K562 (cell line): ENCODE results near the gene KIF3B. TPM values are rescaled to one million over a fixed set of nuclear protein-coding genes. Genes with fewer than 3 reads are reported as not detected.

Experiments used
- ATAC-seq: fragments of 200-7000 bp; cut with Tn5 transposase; 3 replicates; pipeline ENCODE4 v1.9.1; 2020; ENCODE audit warnings: moderate library complexity
- BruUV-seq: library from RNA; stranded (reverse); fragments of 400-500 nt; replicated peaks from 2 replicates; lab custom pipeline; 2021; lab: Mats Ljungman, UMichigan
- CTCF ChIA-PET: fragments of 300-600 bp; formaldehyde crosslinking; extraction: SDS; loops from one replicate; lab custom pipeline; 2021; ENCODE audit warnings: low intra/inter-chr PET ratio; lab: Yijun Ruan, JAX
- POLR2A ChIA-PET: fragments of 300-600, 350-650 bp; sonication (Branson Sonifier 250); formaldehyde crosslinking; extraction: SDS; loops from one replicate; lab custom pipeline; 2021; ENCODE audit warnings: antibody characterized with exemption, inconsistent platforms; lab: Yijun Ruan, JAX
- DNase-seq, 4 experiments: peaks; one replicate each; pipeline versions ENCODE4 v3.0.0 to v3.0.0-alpha.2; 2011 to 2018; ENCODE audit warnings: low spot score in 3 of 4, mixed read lengths in 3 of 4; ENCODE audit errors: extremely low read depth in 1 of 4
- FAIRE-seq: peaks from 2 replicates; lab custom pipeline; 2011; peaks lifted over from hg19 to GRCh38; lab: Jason Lieb, UNC
- H2AFZ ChIP-seq: 2 replicates; pipeline ENCODE4 v1.6.0; 2011; ENCODE audit warnings: low read depth, low read length, control low read depth, inconsistent platforms
- H3K27ac ChIP-seq: fragments of 200-600 bp; 3 replicates; pipeline ENCODE4 v1.8.0; 2011; ENCODE audit warnings: low read depth, mild to moderate bottlenecking, control low read depth, inconsistent platforms, low read length, moderate library complexity, mixed read lengths; ENCODE audit errors: extremely low read depth
- H3K27me3 ChIP-seq, 2 experiments: fragments of 300-600 bp in 1 of 2; 2 replicates in 1 of 2; 3 replicates in 1 of 2; pipeline versions ENCODE4 v1.6.0 to v1.8.0; 2011; ENCODE audit warnings: inconsistent platforms in 2 of 2, low read length in 2 of 2, mild to moderate bottlenecking in 1 of 2, mixed read lengths in 1 of 2, moderate library complexity in 1 of 2; ENCODE audit not compliant: control insufficient read depth in 2 of 2, insufficient read depth in 2 of 2
- H3K36me3 ChIP-seq: fragments of 300-600 bp; 3 replicates; pipeline ENCODE4 v1.8.0; 2011; ENCODE audit warnings: mild to moderate bottlenecking, low read length, inconsistent platforms; ENCODE audit not compliant: control insufficient read depth, insufficient read depth
- H3K4me1 ChIP-seq, 2 experiments: fragments of 200-600 bp in 1 of 2; replicated peaks in 1 of 2; 2 replicates in 1 of 2; 3 replicates in 1 of 2; pipeline versions ENCODE4 v1.5.1 to v1.8.0; 2011; ENCODE audit warnings: inconsistent platforms in 2 of 2, low read length in 2 of 2, mild to moderate bottlenecking in 1 of 2, mixed read lengths in 1 of 2, moderate library complexity in 1 of 2; ENCODE audit not compliant: control insufficient read depth in 2 of 2, insufficient read depth in 2 of 2
- H3K4me2 ChIP-seq: 2 replicates; pipeline ENCODE4 v1.6.1; 2011; ENCODE audit warnings: low read length, control low read depth, inconsistent platforms, mixed read lengths; ENCODE audit not compliant: insufficient read depth
- H3K4me3 ChIP-seq: fragments of 200-600 bp; sonication (generic), shearing (Covaris generic); 2 replicates; pipeline ENCODE4 v1.5.1; 2016; ENCODE audit warnings: control low read depth, inconsistent platforms
- H3K79me2 ChIP-seq: fragments of 200-600 bp; 3 replicates; pipeline ENCODE4 v1.8.0; 2011; ENCODE audit warnings: low read length, inconsistent platforms; ENCODE audit not compliant: control insufficient read depth, insufficient read depth
- H3K9ac ChIP-seq, 2 experiments: 2 replicates each; pipeline versions ENCODE4 v1.6.0 to v1.6.1; 2011; ENCODE audit warnings: low read depth in 2 of 2, low read length in 2 of 2, control low read depth in 1 of 2, inconsistent platforms in 1 of 2, mild to moderate bottlenecking in 1 of 2, mixed read lengths in 1 of 2; ENCODE audit not compliant: insufficient read depth in 1 of 2
- H3K9me1 ChIP-seq: one replicate; pipeline ENCODE4 v1.6.0; 2011; ENCODE audit warnings: inconsistent platforms, mild to moderate bottlenecking, low read length, moderate library complexity; ENCODE audit not compliant: control insufficient read depth, insufficient read depth
- H3K9me3 ChIP-seq: replicated peaks from 2 replicates; pipeline ENCODE4 v1.5.1; 2011; ENCODE audit warnings: low read depth, low read length, inconsistent platforms; ENCODE audit not compliant: control insufficient read depth, insufficient read depth
- H4K20me1 ChIP-seq: replicated peaks from 2 replicates; pipeline ENCODE4 v1.6.1; 2011; ENCODE audit warnings: low read length, inconsistent platforms, mixed read lengths; ENCODE audit not compliant: control insufficient read depth, insufficient read depth
- DMBX1 ChIP-seq: fragments of 250-450 bp; sonication (Bioruptor Pico); IDR thresholded peaks from 2 replicates; pipeline ENCODE4 v1.8.0; 2022; ENCODE audit warnings: inconsistent platforms, mild to moderate bottlenecking, moderate library complexity, borderline replicate concordance
- FIP1L1 ChIP-seq: fragments of 200-400 bp; formaldehyde crosslinking; IDR thresholded peaks from 2 replicates; pipeline ENCODE4 v1.6.1; 2018; ENCODE audit warnings: mild to moderate bottlenecking, low read depth, low read length; ENCODE audit not compliant: poor library complexity, severe bottlenecking
- GATAD2A ChIP-seq: fragments of 450-650 bp; IDR thresholded peaks from 2 replicates; pipeline ENCODE4 v1.6.1; 2017
- HCFC1 ChIP-seq: IDR thresholded peaks from 2 replicates; pipeline ENCODE4 v1.6.1; 2012; ENCODE audit warnings: low read depth, low read length, improper control_type of control experiment
- HMG20B ChIP-seq: fragments of 250-450 bp; sonication (Bioruptor Pico); IDR thresholded peaks from 2 replicates; pipeline ENCODE4 v1.5.0; 2021; ENCODE audit warnings: mild to moderate bottlenecking
- HSF4 ChIP-seq: fragments of 250-450 bp; sonication (Bioruptor Pico); IDR thresholded peaks from 2 replicates; pipeline ENCODE4 v2.1.2; 2022; ENCODE audit warnings: mild to moderate bottlenecking, moderate library complexity, borderline replicate concordance
- NFYB ChIP-seq: IDR thresholded peaks from 2 replicates; pipeline ENCODE4 v1.6.1; 2011; ENCODE audit warnings: mild to moderate bottlenecking, moderate library complexity; ENCODE audit not compliant: insufficient read length; ENCODE audit errors: extremely low read depth
- NR2C2 ChIP-seq, 2 experiments: fragments of 200-800 bp in 1 of 2; sonication (Bioruptor generic) in 1 of 2; sonication (generic) in 1 of 2; formaldehyde crosslinking in 1 of 2; IDR thresholded peaks; 2 replicates each; pipeline versions ENCODE4 v1.6.1 to v1.8.0; 2016 to 2022; ENCODE audit warnings: mild to moderate bottlenecking in 1 of 2, missing compliant biosample characterization in 1 of 2, missing genetic modification characterization in 1 of 2, missing genetic modification reagents in 1 of 2
- RBM25 ChIP-seq: fragments of 200-400 bp; formaldehyde crosslinking; IDR thresholded peaks from 2 replicates; pipeline ENCODE4 v1.6.1; 2018; ENCODE audit warnings: low read length, low read depth, moderate library complexity; ENCODE audit not compliant: severe bottlenecking
- ZNF696 ChIP-seq: fragments of 250-450 bp; sonication (Bioruptor Pico); conservative IDR thresholded peaks from 2 replicates; pipeline ENCODE4 v1.4.0; 2020; ENCODE audit warnings: mild to moderate bottlenecking, moderate library complexity
- WGBS: fragments of 100-300 bp; shearing (Covaris generic); methylation state at CpG from one replicate; pipeline ENCODE4 v1.1.6; 2016; ENCODE audit warnings: low coverage, mixed read lengths; ENCODE audit not compliant: insufficient coverage; ENCODE audit errors: missing lambda C conversion rate; 5-methylcytosine and 5-hydroxymethylcytosine counted together
- in situ Hi-C: fragments of 300-500 bp; cut with MboI; formaldehyde crosslinking; loops from 4 replicates; pipeline ENCODE4 v1.15.0; 2018; ENCODE audit warnings: inconsistent platforms, mixed read lengths
- intact Hi-C: fragments of 100-400 bp; cut with micrococcal nuclease; formaldehyde crosslinking; loops from 2 replicates; pipeline ENCODE4 v1.14.2; 2022
- polyA plus RNA-seq, 8 experiments: library from polyadenylated mRNA; depleted of rRNA in 4 of 8; stranded (reverse) in 5 of 8; unstranded in 3 of 8; fragments of >200 nt; fragmentation: Nextera tagmentation in 2 of 8; fragmentation: Illumina TruSeq in 1 of 8; extraction: Ambion mirVana in 2 of 8; extraction: Trizol in 1 of 8; gene quantifications; 2 replicates each; pipeline versions ENCODE4 v1.2.1 to v1.2.3, GENCODE V29; 2011 to 2014; ENCODE audit warnings: inconsistent platforms in 1 of 8, missing spikeins in 1 of 8
- total RNA-seq, 7 experiments: library from RNA; depleted of rRNA in 6 of 7; stranded (reverse); fragments of >200 nt in 6 of 7; fragmentation: Illumina TruSeq in 2 of 7; extraction: Trizol in 2 of 7; gene quantifications; 2 replicates each; pipeline versions ENCODE4 v1.2.1 to v1.2.3, GENCODE V29; 2011 to 2021; ENCODE audit warnings: low replicate concordance in 1 of 7
- TF ChIP-seq, protein P1 (sequence below): sonication (generic); formaldehyde crosslinking; IDR thresholded peaks from 2 replicates; pipeline ENCODE4 v1.5.0; 2020; ENCODE audit warnings: missing genetic modification reagents
- TF ChIP-seq, protein P2 (sequence below): fragments of 450-650 bp; formaldehyde crosslinking; IDR thresholded peaks from 2 replicates; pipeline ENCODE4 v1.4.0; 2022; ENCODE audit warnings: missing genetic modification characterization

The KIF3B gene
- total and polyA plus RNA-seq, 9 of the 15 experiments (the other 6 are each of a cell fraction or from before 2014, with no cell fraction given), result 2.9 to 12.3 (median 8.6) TPM

DNA sequence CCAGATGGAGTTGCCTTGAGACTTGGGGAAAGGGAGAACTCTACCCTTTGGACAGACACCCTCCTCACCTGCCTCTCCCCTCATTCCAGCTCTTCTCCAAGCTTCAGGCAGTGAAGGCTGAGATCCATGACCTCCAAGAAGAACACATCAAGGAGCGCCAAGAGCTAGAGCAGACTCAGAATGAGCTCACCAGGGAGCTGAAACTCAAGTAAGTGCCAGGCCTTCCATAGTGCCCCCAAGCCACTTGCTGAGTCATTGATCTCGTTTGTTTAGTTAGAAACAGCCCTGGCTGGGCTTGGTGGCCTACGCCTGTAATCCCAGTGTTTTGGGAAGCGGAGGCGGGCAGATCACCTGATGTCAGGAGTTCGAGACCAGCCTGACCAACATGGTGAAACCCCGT is 39.2 kb downstream of the KIF3B start:
- intact Hi-C loops, result no loop called here
- H2AFZ ChIP-seq, result no peak overlapping the region
- no peaks in the 10 kb centered on the region for H3K79me2 ChIP-seq
- BruUV-seq, result no TSS peak
- TF ChIP-seq RBM25 (no peak), GATAD2A (no peak), NR2C2 (CRISPR knock-in tag; IDR thresholded peaks at IDR 0.05) (no peak), NR2C2 (tag; IDR thresholded peaks at IDR 0.05) (no peak), ZNF696 (CRISPR knock-in tag) (no peak), FIP1L1 (no peak), HMG20B (no peak)
- no peak for ATAC-seq
- DNase-seq, result no peak
- in situ Hi-C loops, result no loop called here
- WGBS, result 87% methylated on average over 7 of the region's 7 CpGs
- peaks cover 0 to 4% of the 10 kb centered on the region in 2 experiments; a peak in 2 of 5 replicates for H3K4me1 ChIP-seq
- no peak overlapping the region for H3K4me3 ChIP-seq
- H3K4me2 ChIP-seq, result no peak overlapping the region
- ChIA-PET CTCF (no interaction called here), POLR2A (interaction anchor here (0.7 kb wide), 1 partner anchor 42 kb away, joined by 3 read pairs; no protein-coding TSS in a partner anchor)
- H3K9me3 ChIP-seq, result no peaks in the 10 kb centered on the region
- no peaks in the 10 kb centered on the region for H3K27me3 ChIP-seq
- no peaks in the 10 kb centered on the region for H4K20me1 ChIP-seq
- no peak overlapping the region; a peak in 1 of 4 replicates for H3K9ac ChIP-seq
- H3K36me3 ChIP-seq, result peaks cover 13% of the 10 kb centered on the region; the same call in 2 of the 3 replicates
- FAIRE-seq, result no peak
- H3K27ac ChIP-seq, result no peak overlapping the region
- no peaks in the 10 kb centered on the region for H3K9me1 ChIP-seq

DNA sequence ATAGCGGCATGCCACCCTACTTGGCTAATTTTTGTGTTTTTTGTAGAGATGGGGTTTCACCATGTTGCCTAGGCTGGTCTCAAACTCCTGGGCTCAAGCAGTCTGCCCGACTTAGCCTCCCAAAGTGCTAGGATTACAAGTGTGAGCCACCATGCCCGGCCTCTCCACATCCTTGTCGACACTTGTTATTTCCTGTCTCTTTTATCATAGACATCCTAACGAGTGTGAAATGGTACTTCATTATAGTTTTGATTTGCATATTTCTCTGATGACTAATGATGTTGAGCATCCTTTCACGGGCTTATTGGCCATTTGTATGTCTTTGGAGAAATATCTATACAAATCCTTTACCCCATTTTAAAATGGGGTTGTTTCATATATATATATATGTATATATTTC is 41.6 kb downstream of the KIF3B start:
- intact Hi-C loops, result no loop called here
- no TSS peak for BruUV-seq
- Histone ChIP-seq H3K79me2 (no peaks in the 10 kb centered on the region), H3K4me3 (no peak overlapping the region), H4K20me1 (no peaks in the 10 kb centered on the region), H3K36me3 (peaks cover 13% of the 10 kb centered on the region; the same call in 2 of the 3 replicates), H3K27me3 (no peaks in the 10 kb centered on the region), H3K9me1 (no peaks in the 10 kb centered on the region), H3K9ac (no peak overlapping the region), H2AFZ (no peak overlapping the region), H3K4me2 (no peak overlapping the region), H3K27ac (no peak overlapping the region), H3K4me1 (no peaks in the 10 kb centered on the region), H3K9me3 (no peaks in the 10 kb centered on the region)
- 73% methylated on average over 6 of the region's 6 CpGs for WGBS
- in situ Hi-C loops, result no loop called here
- ChIA-PET CTCF (no interaction called here), POLR2A (no interaction called here)
- ATAC-seq (no peak), FAIRE-seq (no peak), DNase-seq (no peak)
- TF ChIP-seq, protein P1, sequence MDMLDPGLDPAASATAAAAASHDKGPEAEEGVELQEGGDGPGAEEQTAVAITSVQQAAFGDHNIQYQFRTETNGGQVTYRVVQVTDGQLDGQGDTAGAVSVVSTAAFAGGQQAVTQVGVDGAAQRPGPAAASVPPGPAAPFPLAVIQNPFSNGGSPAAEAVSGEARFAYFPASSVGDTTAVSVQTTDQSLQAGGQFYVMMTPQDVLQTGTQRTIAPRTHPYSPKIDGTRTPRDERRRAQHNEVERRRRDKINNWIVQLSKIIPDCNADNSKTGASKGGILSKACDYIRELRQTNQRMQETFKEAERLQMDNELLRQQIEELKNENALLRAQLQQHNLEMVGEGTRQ, result no peak
- TF ChIP-seq NFYB (no peak), HSF4 (CRISPR knock-in tag) (no peak), DMBX1 (CRISPR knock-in tag) (no peak), HCFC1 (no peak)
- TF ChIP-seq, protein P2, sequence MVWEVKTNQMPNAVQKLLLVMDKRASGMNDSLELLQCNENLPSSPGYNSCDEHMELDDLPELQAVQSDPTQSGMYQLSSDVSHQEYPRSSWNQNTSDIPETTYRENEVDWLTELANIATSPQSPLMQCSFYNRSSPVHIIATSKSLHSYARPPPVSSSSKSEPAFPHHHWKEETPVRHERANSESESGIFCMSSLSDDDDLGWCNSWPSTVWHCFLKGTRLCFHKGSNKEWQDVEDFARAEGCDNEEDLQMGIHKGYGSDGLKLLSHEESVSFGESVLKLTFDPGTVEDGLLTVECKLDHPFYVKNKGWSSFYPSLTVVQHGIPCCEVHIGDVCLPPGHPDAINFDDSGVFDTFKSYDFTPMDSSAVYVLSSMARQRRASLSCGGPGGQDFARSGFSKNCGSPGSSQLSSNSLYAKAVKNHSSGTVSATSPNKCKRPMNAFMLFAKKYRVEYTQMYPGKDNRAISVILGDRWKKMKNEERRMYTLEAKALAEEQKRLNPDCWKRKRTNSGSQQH, result no peak
